Erythroblast (primary cell): ENCODE results near the gene SENP1.

ENCODE experiments used
- GATA1 ChIP-seq: IDR thresholded peaks from 2 replicates; pipeline ENCODE4 v1.6.1; 2011; ENCODE audit warnings: low read depth, mild to moderate bottlenecking, control low read depth, low read length, moderate library complexity
- POLR2A ChIP-seq: IDR thresholded peaks from 2 replicates; pipeline ENCODE4 v1.6.1; 2011; ENCODE audit warnings: mild to moderate bottlenecking, low read length

GRCh38 chr12:48040354-48040753, 65.5 kb downstream of the SENP1 start:
- TF ChIP-seq POLR2A (no peak), GATA1 (no peak)
